ENCODE measurements around the gene LY9. TPM values are rescaled to one million over a fixed set of nuclear protein-coding genes. Genes with fewer than 3 reads are reported as not detected.

LY9 gene
- total and polyA plus RNA-seq, 2 of the 13 experiments (the other 11 are each of a cell fraction or from before 2014, with no cell fraction given) = not detected

- intact Hi-C loops (cut with micrococcal nuclease; ENCODE audit: unreplicated experiment) = no loop called here
- Histone ChIP-seq H3K27ac (ENCODE audit: extremely low read length, insufficient read depth, low read length) (no peak overlapping the region), H3K4me2 (ENCODE audit: low read depth, low read length) (no peak overlapping the region), H3K36me3 (replicated peaks in 1 of 2; ENCODE audit: control insufficient read depth in 1 of 2, insufficient read depth in 2 of 2, low read length in 2 of 2) (no peaks in the 10 kb centered on the region), H3K4me1 (ENCODE audit: insufficient read depth, low read length) (no peaks in the 10 kb centered on the region), H3K27me3 (ENCODE audit: control insufficient read depth in 1 of 2, insufficient read depth in 2 of 2, low read length in 2 of 2) (peaks cover 2 to 3% of the 10 kb centered on the region in 2 experiments; a peak in 3 of 5 replicates), H2AFZ (ENCODE audit: low read length) (no peak overlapping the region), H3K9ac (ENCODE audit: insufficient read depth, low read depth, low read length) (no peak overlapping the region), H3K4me3 (replicated peaks in 1 of 3; ENCODE audit: insufficient read depth in 1 of 3, low read depth in 2 of 3, low read length in 3 of 3) (no peak overlapping the region), H4K20me1 (ENCODE audit: insufficient read depth, low read length) (no peaks in the 10 kb centered on the region), H3K9me3 (ENCODE audit: low read length) (no peaks in the 10 kb centered on the region), H3K79me2 (ENCODE audit: insufficient read depth, low read length) (no peaks in the 10 kb centered on the region)
- 0% methylated on average over 1 of the region's 6 CpGs for WGBS (ENCODE audit: low lambda C conversion rate)
- POLR2A ChIA-PET = no interaction called here
- no TSS peak for BruUV-seq (replicated peaks)
- no peak for FAIRE-seq
- CTCF ChIA-PET (ENCODE audit: low intra/inter-chr PET ratio, low total read pairs) = no interaction called here
- ATAC-seq = no peak
- TF ChIP-seq HOXA5 (CRISPR knock-in tag; IDR thresholded peaks at IDR 0.05) (no peak), ZBTB26 (CRISPR knock-in tag; IDR thresholded peaks at IDR 0.05; ENCODE audit: borderline replicate concordance) (no peak), SATB2 (CRISPR knock-in tag; IDR thresholded peaks at IDR 0.05) (no peak), RORA (CRISPR knock-in tag; IDR thresholded peaks at IDR 0.05) (no peak), TCF7L2 (IDR thresholded peaks at IDR 0.05; ENCODE audit: low read depth, low read length) (no peak), ZSCAN20 (CRISPR knock-in tag; IDR thresholded peaks at IDR 0.05; ENCODE audit: borderline replicate concordance) (no peak), ATF7-NPFF (CRISPR knock-in tag; IDR thresholded peaks at IDR 0.05; ENCODE audit: low read depth) (no peak), HMG20A (CRISPR knock-in tag; IDR thresholded peaks at IDR 0.05; ENCODE audit: borderline replicate concordance) (no peak), ZIK1 (CRISPR knock-in tag; IDR thresholded peaks at IDR 0.05; ENCODE audit: borderline replicate concordance, low read depth) (no peak), ZNF790 (CRISPR knock-in tag; IDR thresholded peaks at IDR 0.05; ENCODE audit: borderline replicate concordance) (no peak), PPARG (CRISPR knock-in tag; conservative IDR thresholded peaks at IDR 0.05) (no peak), ZNF337 (CRISPR knock-in tag; IDR thresholded peaks at IDR 0.05; ENCODE audit: borderline replicate concordance, low read depth) (no peak), PRDM4 (CRISPR knock-in tag; IDR thresholded peaks at IDR 0.05; ENCODE audit: borderline replicate concordance) (no peak)
- in situ Hi-C loops (cut with HindIII; ENCODE audit: extremely low pct_ligation_motif_present, low pct_unique_long_range_greater_than_20kb) = no loop called here
- DNase-seq (ENCODE audit: low spot score) = no peak
These were observed 18.3 kb downstream of the LY9 start for GRCh38 chr1:160814316-160814715.

All from HepG2 (cell line).